ENCODE results near the gene GUCD1.
A peak's percentile ranks its signal among the peaks of the same experiment; 100 is the strongest.

GUCD1 gene

DNA sequence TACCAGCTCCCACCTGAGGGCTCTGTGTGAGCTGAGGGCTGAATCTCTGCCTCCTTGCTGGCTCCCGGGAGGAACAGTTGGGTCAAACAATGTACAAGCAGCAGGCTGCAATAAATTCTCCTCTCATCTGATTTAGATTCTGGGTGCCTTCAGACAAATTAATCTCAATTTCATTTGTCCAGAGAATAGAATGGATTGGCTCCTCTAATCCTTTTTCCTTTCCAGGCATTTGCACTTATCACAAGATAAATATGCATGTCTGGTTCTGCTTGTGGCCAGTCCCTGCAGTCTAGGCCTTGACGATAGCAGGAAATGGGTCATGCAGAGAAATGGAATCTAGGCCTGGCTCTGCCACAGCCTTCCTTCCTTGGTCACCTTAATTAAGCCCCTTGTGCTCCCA is 31.1 kb downstream of the GUCD1 start:
- no peak for DNase-seq

DNA sequence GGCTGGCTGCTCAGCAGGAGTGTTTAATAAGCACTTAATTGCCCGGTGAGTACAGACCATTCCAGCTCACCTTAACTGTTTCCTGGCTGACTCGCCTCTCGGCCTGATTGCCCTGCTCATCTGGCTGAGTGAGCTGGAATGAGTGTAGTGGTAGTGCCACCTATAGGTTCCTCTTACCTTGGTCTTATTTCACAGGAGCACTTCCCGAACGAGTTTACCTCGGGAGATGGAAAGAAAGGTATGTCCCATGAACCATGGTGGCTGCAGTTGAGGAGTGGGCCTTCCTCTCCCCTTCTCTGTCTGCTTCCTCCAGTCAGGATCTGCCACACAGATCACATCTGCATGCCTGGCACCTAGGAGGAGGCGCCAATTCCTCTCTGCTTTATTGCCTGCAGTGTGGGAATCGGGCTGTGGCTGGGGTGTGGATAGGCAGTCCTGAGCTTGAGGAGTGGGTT is 33.1 kb downstream of the GUCD1 start:
- DNase-seq: peak; percentile 75

DNA sequence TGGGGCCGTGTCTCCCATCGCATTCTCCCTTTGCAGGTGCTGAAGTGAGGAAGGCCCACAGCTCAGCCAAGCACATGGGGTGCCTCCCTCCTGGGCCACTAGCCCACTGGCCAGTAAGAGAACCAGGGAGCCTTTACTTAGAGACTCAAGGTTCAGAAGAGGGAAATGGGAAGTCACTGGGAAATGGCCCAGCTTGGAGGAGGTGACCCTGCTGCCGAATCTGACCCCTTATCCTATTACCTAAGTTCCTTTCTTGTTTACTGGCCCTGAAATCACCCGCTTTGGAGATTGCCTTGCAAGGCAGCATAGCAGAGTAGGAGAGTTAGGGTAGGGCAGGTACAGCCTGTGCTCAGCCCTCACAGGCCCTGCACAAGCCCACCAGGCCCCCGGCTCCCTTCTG is 35.4 kb downstream of the GUCD1 start:
- DNase-seq: no peak

DNA sequence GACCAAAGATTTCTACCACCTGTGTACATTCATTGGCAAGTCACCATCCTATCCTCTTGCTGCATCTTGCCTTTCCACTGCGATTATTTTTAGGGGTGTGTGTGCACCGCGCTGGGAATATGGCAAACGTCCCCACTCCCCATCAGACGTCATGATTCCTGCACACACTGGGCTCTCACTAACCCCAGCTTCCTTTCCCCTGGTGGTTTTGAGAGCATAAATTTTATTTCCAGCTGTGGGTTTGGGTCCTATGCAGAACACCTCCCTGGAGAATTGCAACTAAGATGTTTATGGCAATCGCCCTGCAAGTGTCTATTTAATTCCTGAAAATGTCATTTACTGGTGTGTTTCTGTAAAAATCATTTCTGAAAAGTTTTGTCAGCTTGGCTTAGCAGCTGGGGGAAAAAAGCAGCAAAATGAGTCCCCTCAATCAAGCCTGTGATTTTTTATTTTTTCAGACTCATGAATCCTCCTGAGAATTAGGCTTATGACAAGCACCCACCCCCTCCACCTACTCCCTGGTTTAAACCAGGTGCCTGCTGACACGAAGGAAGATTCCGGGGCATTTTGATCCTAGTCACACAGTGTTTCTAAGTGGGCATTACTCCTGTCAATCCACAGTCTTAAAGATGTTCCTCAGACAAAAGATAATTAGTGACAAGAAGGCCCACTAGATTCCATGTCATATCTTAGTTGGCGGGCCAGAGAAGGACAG is 36.0 kb downstream of the GUCD1 start:
- DNase-seq: no peak

DNA sequence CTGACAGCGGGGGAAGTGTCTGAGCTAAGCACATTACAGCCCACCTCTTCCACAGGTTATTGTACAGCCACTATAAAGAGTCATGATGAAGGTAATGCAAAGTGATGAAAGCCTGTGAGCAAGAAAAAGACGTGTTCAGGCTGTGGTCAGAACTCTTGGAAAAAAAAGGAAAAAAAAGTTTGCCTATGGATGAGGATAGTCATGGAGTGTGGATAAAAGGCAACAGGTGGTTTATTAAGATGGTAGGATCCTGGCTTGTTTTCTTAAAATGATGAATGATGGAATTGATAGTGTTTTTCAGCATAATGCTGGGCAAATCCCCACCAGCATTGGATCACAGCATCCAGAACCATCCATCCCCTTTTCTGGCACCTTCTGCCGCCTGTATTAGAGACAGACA is 36.7 kb downstream of the GUCD1 start:
- no peak for DNase-seq

DNA sequence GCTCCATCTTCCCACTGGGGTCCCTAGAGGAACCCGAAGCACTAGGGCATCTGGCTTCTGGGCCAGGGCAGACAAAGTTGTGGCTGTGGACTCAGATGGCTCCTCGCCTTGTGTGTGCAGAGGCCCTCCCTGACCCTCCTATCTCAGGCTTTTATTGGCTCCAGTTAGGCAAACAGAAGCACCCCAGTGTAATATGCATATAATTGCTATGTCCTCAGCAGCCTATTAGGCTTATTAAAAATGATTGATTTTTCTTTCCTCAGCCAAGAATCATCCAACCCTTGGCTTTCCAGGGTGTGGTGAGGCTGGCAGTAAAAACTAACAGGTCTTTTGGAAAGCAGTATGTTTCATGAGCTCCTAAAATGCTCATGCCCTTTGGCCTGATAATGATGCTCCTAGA is 37.5 kb downstream of the GUCD1 start:
- DNase-seq: no peak

DNA sequence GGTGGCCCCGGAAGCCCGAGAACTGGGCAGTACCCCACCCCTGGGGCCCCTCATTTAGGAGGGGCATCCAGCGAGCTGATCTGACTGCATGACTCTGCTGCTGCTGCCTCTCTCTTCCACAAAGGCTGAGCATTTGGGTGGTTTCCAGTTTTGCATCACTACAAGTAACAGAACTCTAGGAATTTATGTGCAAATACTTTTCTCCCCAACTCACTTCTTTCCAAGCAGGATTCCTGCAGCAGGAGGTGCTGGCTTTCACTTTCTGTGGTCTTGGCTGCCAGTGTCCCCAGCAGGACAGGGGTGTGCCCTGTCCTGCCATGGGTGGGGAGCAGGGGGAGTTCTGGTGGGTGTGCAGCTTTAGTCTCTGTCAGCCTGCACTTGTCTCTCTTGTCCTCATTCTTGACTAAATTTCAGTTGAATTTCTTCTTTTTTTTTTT is 38.6 kb downstream of the GUCD1 start:
- no peak for DNase-seq

DNA sequence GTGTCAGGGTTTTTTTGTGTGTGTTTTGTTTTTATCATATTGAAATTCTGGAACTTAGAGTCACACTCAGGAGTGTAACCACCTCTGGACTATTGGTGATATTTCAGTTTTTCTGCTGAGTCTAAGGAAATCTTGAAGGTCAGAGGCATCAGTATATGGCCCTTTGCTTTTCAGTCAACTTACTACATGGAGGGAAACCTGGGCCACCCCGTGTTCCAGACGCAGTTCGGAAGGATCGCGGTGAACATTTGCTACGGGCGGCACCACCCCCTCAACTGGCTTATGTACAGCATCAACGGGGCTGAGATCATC is 40.0 kb downstream of the GUCD1 start:
- no peak for DNase-seq

DNA sequence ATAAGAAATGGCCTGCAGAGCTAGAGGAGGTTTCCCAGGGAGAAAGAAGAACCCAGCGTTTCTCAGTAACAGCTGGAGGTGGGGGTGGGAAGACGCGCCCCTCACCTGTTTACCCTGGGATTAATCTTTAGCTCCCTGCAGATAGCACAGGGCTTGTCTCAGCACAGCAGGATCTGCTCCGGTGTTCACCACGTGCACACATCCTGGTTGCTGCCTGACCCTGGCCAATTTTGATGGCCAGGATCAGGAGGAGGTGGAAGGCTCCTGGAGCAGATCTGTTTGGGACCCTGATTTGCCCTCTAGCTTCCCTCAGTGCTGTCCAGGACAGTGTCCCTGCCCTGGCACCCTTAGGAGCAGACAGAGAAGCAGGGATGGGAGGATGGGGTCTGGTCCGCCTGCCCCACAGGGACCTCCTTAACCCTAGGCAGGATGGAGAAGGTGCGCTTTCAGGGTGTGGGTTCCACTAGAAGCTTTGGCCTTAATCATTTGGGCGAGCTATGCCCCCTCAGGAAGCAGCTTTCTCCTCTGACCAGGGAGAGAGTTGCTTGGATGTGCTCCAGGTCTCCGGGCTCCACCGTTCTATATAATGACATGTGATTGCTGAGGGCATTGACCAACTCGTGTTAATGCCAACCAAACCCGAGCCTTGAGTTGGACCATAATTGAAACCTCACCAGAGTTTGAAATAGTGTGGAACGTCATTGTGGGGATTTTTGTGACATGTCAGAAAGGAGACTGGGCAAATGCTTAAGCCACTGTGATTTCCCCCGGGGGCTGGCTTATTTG is 40.5 kb downstream of the GUCD1 start:
- DNase-seq: no peak

DNA sequence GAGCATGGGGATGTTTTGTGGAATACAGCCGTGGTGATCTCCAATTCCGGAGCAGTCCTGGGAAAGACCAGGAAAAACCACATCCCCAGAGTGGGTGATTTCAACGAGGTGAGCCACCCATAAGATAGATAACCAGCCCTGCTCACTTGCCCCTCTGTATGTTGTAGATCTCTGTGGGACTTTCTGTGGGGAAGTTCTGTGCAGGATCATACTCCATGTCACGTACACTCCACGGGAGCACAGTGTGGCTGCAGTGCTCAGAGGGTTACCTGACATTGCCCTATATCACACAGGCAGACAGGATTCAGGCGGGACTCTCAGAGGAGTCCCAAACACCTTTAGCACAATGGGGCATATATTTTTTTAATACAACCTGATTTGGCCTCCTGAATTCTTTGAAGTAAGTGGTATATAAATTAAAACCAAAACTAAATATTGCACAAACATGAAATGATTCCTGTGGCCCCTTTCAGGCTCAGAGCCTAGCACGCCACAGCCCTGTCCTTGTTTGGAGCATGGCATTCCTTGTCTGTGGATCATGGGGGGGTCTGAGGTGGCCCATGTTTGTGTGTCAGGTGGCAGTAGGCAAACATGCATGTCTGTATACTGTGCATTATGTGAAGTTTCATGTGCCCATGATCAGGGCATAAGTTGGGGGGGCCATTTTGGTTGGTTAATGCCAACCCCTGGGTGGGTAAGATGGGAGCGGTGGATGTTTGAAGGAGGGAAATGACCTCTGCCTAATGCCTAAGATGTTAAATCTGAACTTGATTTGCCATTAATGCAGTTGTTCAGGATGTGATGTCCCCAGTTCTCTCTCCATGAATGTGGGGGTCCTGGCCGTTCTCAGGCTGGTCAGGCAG is 41.3 kb downstream of the GUCD1 start:
- DNase-seq: no peak

DNA sequence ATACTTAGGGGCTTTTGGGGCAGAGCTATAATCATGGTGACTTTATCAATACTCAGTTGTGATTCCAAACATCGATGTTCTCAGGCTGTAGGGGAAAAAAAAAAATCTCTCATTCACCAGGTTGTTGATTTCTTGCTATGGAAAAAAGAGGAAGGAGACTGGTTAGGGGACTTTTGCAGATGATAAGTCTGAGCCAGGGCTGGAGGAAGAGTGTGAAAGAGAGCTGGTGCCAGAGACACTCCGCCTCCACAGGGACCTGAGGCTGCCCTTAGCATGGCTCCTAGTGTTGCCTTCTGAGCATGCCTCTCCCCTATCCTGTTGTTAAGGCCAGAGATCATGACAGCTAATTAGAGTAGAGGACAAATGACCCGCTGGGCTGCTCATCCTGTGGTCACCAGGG is 42.9 kb downstream of the GUCD1 start:
- no peak for DNase-seq

DNA sequence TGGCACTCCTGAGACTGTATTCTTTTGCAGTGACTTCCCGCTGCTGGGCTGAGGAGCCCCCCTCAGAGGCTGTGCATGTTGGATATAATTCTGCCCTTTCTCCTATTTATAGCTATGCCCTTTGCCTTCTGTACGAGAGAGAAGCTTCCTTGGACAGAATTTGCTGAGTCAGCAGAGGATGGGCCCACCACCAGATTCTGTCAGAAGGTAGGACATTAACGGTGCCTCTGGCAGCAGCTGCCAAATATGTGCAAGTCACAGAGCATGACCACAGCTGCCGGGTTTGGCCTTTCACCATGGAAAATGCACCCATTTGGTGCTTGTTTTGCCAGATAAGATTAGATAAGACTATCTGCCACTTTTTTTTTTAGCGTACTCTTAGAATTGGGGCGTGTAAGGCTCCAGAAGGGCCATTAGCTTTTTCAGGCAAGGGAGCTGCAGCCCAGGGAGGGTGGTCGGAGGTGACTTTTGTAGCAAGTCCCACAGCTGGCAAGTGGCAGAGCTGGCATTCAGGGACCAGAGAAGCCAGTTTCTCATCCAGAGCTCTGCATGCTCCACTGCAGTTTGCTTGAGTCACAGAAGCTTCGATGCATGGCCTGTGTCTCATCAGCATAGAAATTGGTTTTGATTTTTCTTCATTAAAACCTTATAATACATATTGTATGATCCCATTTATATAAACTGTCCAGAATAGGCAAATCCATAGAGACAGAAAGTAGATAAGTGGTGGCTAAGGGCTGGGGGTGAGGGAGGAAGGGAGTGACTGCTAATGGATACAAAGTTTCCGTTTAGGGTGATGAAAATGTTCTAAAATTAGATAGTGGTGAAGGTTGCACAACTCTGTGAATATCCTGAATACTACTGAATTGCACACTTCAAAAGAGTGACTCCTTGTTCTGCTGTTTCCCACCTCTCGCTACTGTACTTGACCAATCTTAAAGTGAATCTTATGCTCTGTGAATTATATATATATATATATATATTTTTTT is 44.0 kb downstream of the GUCD1 start:
- peak; percentile 14 for DNase-seq

DNA sequence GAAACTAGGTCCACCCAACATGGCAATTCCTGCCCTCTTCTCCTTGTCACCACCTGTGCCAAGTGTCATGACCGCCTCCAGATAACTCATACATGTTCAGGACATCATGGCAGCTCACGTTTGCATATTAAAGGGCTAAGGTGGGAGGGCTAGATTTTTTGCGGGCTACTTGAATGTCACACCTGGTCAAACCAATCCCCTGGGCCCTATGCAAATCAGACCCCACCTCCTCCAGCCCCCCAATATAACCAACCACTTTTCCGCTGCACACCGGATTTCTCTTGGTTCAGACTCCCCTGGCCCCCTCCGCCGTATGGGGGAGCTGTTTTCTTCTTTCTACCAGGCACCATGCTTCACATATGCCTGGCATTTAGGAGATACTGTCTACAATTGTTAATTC is 47.2 kb downstream of the GUCD1 start:
- DNase-seq: no peak

DNA sequence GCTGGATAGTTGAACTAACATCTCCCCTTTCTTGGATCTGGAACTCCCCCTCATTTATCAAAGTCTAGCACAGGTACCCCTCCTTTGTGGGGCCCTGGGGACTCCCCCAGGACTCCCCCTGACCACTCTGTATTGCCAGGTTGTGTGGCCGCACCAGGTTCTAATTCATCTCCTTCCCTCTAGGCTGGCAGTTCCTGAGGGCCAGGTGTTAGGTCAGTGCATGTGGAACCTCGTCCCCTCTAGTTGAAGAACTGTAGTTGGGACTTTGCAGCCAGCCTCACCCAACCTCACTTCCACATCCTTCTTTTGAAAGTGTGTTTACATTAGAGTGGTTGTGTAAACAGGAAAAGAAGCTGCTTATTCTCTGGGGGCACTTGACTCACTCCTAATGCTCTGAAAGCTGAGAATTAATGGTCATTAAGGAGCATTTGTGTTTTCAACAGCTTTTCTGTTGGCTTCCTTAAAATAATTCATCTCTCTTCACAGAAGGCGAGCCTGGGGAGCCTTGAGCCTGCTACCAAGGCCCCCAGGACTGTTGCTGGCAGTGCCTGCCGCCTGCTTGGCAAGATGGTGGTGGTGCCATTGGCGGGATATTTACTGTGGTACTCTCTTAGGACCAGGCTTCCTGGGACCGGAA is 48.0 kb downstream of the GUCD1 start:
- DNase-seq: peak; percentile 72

DNA sequence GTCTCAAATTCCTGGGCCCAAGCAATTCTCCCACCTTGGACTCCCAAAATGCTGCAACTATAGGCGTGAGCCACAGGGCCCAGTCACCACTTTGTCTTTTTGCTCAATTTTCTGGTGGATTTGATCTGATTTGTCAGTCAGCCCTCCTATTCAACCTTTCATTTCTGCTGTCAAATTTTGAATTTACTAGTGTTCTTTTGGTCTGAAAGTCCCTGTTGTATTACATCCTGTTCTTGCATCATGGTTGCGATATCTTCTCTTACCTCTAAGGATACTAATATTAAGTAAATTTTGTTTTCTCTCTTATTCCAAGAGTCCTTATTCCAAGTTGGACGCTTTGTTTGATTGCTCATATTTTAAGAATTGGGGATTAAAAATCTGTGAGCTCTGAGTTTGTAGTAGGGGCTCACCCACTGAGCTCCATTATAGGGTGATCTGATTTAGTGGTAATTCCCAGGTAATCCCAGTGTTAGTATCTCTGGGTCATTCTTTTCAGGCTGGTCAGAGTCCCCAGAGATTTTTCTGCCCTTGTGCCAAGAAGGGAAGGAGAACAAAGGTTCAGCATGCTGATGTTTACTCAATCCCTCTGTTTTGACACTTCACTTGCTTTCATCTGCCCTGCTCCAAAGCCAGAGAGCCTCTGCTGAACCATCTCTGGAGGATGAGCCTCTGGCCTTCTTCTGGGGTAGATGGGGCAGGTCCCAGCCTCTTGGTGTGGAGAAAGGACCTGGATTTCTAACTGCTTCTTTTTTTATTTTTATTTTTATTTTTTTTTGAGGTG is 49.8 kb downstream of the GUCD1 start:
- DNase-seq: no peak

DNA sequence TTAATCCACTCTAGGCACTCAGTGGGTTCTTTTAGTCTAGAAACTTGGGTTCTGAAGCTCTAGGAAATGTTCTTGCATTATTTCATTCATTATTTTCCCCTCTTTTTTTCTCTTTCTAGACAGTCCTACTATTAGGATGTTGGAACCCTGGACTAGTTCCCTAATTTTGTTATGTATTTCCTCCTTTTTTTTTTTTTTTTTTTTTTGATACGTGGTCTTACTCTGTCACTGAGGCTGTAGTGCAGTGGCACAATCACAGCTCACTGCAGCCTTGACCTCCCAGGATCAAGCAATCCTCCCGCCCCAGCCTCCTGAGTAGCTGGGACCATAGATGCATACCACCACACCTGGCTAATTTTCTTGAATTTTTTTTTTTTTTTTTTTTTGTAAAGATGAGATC is 50.4 kb downstream of the GUCD1 start:
- DNase-seq: no peak

DNA sequence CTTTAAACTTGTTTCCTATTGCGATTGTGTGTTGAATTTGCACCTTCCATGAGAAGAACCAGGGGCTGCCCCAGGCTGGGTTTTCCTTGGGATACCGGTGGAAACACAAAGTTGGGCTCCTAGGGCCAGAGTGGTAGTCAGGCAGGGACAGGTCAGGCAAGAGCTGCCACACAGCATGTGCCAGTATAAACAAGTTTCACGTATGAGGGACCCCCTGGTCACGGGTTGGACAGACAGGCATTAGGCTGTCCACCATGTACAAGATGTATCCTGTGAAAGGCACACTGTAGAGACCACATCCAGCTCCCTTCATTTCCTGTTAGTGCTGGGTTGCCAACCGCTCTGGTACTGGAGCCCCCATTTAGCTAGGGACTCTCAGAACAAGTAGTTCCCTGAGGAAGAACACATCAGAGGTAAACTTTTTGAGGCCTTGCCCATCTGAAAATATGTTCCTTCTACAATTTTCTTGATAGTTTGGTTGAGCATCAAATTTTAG is 51.0 kb downstream of the GUCD1 start:
- DNase-seq: no peak

DNA sequence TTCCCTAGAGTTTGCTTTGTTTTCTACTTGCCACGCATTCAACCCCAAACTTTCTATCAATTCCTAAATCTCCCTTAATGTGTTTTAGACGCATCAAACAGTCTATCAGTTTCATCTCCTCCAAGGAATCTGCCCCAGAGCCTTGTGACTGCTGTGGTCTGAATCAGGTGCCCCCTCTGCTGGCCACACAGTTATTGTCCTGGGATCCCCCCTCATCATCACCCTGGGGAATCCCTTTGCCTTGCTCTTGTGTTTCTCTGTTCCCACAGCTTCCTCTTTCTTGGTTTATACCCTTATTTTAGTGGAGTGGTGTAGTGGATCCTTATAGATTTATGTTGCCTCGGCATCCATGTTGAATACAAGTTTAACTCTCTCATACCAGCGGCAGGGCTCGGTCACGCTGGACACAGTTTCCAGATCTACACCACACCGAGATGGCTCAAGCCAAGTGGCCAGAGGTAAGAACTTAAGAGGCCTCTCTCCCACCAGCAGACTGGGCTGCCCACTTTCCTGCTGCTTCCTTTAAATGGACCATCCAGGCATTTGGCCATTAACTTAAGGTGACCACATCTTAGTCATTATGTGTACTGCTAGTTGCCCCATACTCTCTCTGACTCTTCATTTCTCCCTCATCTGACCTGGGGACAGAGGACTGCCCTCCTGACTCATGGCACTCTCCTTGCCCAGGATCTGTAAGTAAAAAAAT is 51.6 kb downstream of the GUCD1 start:
- no peak for DNase-seq

DNA sequence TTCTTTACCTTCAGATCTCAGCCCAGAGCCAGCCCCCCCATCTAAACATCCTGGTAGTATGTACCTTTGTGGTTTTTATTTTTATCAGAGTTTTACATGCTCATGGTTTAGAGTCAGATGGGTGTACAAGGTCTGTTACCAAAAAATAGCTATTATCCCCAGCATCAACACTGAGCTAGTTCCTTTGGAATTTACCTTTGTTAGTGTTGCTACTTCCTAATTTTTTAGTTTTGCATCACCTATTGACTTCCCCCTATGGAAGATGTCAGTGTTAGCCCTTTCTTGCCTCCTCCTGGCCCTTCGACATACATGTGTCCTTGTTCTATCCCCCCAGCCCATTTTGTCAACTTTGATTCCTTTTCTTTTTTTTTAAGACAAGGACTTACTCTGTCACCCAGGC is 52.4 kb downstream of the GUCD1 start:
- no peak for DNase-seq

DNA sequence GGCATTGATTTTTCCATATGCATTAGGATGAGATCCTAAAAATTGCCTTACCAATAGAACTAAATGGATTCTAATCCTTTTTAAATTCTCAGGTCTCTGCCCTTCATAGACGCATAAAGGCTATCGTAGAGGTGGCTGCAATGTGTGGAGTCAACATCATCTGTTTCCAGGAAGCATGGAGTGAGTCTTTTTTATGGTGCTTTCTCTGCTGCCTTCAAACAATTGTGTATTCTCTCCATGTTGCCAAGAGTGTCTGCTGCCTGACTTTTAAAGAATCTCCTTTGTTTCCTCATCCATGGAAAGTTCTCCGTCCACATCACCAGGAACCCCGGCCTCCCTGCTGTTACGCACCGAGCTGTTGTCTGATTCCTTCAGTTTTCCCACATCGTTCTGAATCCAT is 52.9 kb downstream of the GUCD1 start:
- no peak for DNase-seq

All from DMS79 treated with DMSO at 0.1 percent for 48 hours (cell line).